Breast epithelium (tissue), 3 donors: Measurements from ENCODE around the gene NEDD9.

Source experiments
- POLR2A ChIP-seq: fragments of 450-650 bp; IDR thresholded peaks from one replicate; pipeline ENCODE4 v1.6.1; 2016; ENCODE audit warnings: antibody characterized with exemption, mild to moderate bottlenecking, moderate library complexity
- TF ChIP-seq, protein P1 (sequence below), 3 donors: fragments of 450-650 bp; IDR thresholded peaks; one replicate each; pipeline ENCODE4 v1.5.1; 2016 to 2017; ENCODE audit warnings: antibody characterized with exemption in 3 of 3, mild to moderate bottlenecking in 3 of 3, moderate library complexity in 3 of 3

DNA sequence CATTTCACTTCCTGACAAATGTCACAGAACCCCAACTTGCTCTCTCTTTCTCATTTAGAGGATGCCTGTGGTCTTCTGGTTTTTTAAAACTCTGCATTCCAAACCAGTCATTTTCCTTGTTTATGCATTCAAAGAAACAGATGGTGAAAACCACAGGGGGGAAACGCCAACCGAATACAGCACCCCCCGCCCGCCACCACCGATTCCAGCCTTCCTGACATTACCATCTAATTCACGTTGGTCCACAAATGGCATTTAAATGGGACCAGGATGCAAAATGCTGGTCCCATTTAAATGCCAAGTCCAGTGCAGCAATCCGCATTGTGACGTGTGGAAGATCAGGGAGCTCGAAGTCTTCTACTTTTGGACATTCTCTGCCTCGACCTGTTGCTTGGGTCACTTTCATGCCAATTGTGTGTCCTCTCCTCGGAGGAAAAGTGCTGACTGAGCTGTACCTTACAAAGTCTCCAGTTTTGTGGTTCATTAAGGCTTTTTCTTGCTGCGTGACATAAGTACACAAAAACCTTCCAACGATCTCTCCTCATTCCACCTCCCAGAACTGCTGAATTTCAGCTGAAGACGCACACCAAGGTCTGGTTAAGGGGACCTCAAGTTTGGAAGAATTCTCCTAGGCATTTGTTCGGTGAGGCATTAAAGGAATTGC, 35.8 kb downstream of the NEDD9 start:
- TF ChIP-seq, protein P1, sequence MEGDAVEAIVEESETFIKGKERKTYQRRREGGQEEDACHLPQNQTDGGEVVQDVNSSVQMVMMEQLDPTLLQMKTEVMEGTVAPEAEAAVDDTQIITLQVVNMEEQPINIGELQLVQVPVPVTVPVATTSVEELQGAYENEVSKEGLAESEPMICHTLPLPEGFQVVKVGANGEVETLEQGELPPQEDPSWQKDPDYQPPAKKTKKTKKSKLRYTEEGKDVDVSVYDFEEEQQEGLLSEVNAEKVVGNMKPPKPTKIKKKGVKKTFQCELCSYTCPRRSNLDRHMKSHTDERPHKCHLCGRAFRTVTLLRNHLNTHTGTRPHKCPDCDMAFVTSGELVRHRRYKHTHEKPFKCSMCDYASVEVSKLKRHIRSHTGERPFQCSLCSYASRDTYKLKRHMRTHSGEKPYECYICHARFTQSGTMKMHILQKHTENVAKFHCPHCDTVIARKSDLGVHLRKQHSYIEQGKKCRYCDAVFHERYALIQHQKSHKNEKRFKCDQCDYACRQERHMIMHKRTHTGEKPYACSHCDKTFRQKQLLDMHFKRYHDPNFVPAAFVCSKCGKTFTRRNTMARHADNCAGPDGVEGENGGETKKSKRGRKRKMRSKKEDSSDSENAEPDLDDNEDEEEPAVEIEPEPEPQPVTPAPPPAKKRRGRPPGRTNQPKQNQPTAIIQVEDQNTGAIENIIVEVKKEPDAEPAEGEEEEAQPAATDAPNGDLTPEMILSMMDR (IDR thresholded peaks at IDR 0.05) = no peak
- TF ChIP-seq POLR2A = no peak
